Measurements from ENCODE around the gene TMEM258.

The TMEM258 gene

DNA sequence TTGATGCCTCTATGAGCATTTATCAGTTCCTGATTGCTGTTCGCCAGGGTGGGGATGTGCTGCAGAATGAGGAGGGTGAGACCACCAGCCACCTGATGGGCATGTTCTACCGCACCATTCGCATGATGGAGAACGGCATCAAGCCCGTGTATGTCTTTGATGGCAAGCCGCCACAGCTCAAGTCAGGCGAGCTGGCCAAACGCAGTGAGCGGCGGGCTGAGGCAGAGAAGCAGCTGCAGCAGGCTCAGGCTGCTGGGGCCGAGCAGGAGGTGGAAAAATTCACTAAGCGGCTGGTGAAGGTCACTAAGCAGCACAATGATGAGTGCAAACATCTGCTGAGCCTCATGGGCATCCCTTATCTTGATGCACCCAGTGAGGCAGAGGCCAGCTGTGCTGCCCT, 3.1 kb upstream of the TMEM258 start:
- no peak overlapping the region for H3K4me3 ChIP-seq (replicated peaks; ENCODE audit: low read depth, low read length)
- TF ChIP-seq, protein P1, sequence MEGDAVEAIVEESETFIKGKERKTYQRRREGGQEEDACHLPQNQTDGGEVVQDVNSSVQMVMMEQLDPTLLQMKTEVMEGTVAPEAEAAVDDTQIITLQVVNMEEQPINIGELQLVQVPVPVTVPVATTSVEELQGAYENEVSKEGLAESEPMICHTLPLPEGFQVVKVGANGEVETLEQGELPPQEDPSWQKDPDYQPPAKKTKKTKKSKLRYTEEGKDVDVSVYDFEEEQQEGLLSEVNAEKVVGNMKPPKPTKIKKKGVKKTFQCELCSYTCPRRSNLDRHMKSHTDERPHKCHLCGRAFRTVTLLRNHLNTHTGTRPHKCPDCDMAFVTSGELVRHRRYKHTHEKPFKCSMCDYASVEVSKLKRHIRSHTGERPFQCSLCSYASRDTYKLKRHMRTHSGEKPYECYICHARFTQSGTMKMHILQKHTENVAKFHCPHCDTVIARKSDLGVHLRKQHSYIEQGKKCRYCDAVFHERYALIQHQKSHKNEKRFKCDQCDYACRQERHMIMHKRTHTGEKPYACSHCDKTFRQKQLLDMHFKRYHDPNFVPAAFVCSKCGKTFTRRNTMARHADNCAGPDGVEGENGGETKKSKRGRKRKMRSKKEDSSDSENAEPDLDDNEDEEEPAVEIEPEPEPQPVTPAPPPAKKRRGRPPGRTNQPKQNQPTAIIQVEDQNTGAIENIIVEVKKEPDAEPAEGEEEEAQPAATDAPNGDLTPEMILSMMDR (IDR thresholded peaks at IDR 0.05; ENCODE audit: low read length, missing control alignments), result no peak
- no peak for DNase-seq (ENCODE audit: low read depth)

DNA sequence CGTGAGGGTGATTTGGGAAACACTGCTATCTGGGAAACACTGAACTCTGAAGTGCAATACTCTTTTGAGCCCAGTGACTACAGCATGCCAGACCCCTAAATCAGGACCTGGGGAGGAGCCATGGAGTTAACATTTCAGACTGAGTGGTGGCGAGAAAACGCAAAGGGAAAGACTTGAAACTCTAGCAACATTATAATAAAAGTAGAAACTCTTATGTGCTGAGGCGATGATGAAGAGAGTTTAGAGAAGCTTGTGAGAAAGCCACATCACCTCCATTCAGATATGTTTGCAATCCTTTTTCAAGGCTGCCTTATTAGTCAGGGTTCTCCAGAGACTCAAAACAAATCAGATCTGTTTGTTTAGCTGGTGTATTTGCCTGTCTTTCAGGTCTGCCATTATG, 2.2 kb upstream of the TMEM258 start:
- H3K4me3 ChIP-seq (replicated peaks; ENCODE audit: low read depth, low read length), result no peak overlapping the region
- no peak for DNase-seq (ENCODE audit: low read depth)
- TF ChIP-seq, protein P1 (IDR thresholded peaks at IDR 0.05; ENCODE audit: low read length, missing control alignments), result no peak

DNA sequence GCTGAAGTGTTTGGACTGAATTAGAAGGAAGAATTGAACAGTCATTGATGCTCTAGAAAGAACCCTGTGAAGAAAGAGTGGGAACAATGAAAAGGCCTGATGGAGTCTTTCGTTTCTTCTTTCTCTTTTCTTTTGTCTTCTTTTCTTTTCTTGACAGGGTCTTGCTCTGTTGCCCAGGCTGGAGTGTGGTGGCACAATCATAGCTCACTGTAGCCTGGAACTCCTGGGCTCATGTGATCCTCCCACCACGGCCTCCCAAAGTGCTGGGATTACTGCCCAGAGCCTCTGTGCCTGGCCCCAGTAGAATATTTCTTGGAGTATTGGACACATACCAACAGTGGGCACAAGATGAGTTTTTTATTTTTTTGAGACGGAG, 1.4 kb upstream of the TMEM258 start:
- no peak for DNase-seq (ENCODE audit: low read depth)
- peak overlapping the region; percentile 78 for H3K4me3 ChIP-seq (replicated peaks; ENCODE audit: low read depth, low read length)
- TF ChIP-seq, protein P1 (IDR thresholded peaks at IDR 0.05; ENCODE audit: low read length, missing control alignments), result no peak

DNA sequence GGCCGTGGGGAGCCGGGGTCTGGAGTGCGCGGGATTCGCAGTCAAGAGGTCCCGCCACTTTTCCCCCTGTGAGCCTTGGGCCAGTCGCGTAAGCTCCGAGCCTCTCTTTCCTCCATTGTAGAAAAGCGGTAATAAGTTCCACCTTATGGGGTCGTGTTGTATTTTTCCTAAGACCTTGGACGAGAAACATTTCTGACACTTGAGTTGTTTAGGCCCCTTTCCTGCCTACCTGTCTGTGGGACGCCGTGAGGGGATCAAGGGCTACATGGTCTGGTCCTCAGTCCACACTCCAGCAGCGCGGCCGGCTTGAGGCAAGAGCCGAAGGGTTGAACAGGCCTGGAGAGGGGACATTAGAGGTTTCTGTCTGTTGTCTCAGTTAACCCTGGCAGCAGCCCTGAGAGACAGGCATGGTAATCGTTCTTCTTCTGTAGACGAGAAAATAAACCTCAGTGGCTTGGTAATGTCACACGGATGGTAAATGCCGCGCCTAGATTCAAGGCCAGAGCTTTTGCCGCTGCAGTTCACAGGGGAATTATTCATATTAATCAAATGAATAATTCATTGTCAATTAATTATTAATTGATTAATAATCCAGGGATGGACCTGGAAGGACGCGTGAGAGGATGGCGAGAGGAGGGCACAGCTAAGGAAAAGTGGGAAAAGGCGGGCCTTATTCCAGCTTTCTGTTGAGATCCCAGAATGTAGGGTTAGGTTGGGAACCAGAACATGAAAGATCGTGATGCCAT, 857 bp upstream of the TMEM258 start:
- H3K4me3 ChIP-seq (replicated peaks; ENCODE audit: low read depth, low read length), result peak overlapping the region; percentile 78
- TF ChIP-seq, protein P1 (IDR thresholded peaks at IDR 0.05; ENCODE audit: low read length, missing control alignments), result no peak
- DNase-seq (ENCODE audit: low read depth), result no peak

DNA sequence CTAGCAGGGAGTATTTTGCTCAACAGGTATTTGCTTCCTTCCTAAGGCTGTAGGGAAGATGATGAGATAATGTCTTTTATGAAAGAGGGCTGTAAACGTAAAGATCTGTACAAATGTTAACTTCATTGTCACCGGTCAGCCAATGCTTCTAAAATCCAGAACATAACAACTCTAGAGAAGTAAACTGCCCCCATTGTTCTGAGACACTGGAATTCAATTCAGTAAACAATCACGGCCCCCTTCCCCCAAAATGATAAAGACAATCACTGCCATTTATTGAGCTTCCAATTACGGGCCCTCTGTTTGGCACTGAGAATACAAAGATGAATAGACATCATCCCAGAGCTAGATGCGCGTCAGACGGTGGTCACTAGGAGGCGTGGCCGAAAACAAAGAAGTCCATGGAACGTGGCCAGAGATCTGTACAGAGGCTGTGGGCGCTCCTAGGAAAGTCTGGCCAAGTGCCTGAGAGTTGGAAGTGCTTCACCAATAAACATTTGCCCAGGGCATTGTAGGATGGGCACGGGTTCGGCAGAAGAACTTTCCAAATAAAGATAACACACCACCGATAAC, 576 bp downstream of the TMEM258 start:
- DNase-seq (ENCODE audit: low read depth), result peak; percentile 97
- TF ChIP-seq, protein P1 (IDR thresholded peaks at IDR 0.05; ENCODE audit: low read length, missing control alignments), result no peak
- peak overlapping the region; percentile 78 for H3K4me3 ChIP-seq (replicated peaks; ENCODE audit: low read depth, low read length)

DNA sequence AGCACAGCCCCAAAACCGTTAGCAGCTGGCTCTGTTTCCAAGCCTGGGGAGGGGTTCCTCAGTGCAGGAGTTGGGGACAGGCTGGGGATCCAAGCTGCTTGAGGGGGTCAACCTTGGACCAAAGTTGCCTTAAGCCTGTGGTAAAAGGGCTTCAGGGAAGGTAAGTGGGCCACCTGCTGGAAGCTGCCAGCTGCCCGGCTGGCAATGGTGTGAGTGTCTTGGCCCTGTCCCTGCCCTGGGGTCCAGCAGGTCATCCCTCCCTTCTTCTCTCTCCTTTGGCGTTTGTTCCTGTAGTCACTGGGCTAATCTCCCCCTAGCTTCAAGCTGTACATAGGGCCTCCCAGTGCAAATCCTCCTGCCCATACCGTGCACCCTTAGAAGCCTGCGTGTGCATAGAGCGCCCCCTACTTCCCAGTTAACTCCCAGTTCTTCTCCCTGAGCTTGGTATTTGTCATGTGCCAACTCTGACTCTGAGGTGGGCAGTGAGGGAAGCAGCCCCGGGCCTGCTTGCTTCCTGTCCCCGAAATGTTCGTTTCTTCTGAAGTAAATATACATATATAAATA, 4.4 kb downstream of the TMEM258 start:
- DNase-seq (ENCODE audit: low read depth), result peak; percentile 82
- TF ChIP-seq, protein P1 (IDR thresholded peaks at IDR 0.05; ENCODE audit: low read length, missing control alignments), result peak; percentile 77
- no peak overlapping the region for H3K4me3 ChIP-seq (replicated peaks; ENCODE audit: low read depth, low read length)
